Lower leg skin (tissue), 4 donors: Measurements from ENCODE around the gene CCDC110. TPM values are rescaled to one million over a fixed set of nuclear protein-coding genes. Genes with fewer than 3 reads are reported as not detected.

Experiments used
- DNase-seq, 2 donors: peaks; one replicate each; pipeline ENCODE4 v3.0.0-alpha.2; 2019; ENCODE audit warnings: low spot score in 2 of 2
- H3K4me3 ChIP-seq: fragments of 200-600 bp; sonication (generic); 2 replicates; pipeline ENCODE4 v1.5.1; 2017; ENCODE audit warnings: mild to moderate bottlenecking, low read depth; ENCODE audit not compliant: poor library complexity, severe bottlenecking
- POLR2A ChIP-seq, 2 donors: fragments of 450-650 bp; IDR thresholded peaks; one replicate each; pipeline ENCODE4 v1.6.1; 2016 to 2017; ENCODE audit warnings: antibody characterized with exemption in 2 of 2, mild to moderate bottlenecking in 1 of 2, moderate library complexity in 1 of 2
- WGBS, 2 donors: methylation state at CpG; one replicate each; pipeline ENCODE4 v1.1.5; 2018; 5-methylcytosine and 5-hydroxymethylcytosine counted together
- intact Hi-C: fragments of 100-400 bp; cut with DNase I; formaldehyde crosslinking; loops from one replicate; pipeline ENCODE4 v1.15.0; 2023; ENCODE audit warnings: low total_unique reads
- total RNA-seq, 4 donors: library from RNA; depleted of rRNA; stranded (reverse); fragments of >200 nt; gene quantifications; one replicate each; pipeline ENCODE4 v1.1.0, GENCODE V29; 2016
- TF ChIP-seq, protein P1 (sequence below), 3 donors: fragments of 450-650 bp; IDR thresholded peaks; one replicate each; pipeline ENCODE4 v1.5.1; 2016; ENCODE audit warnings: antibody characterized with exemption in 3 of 3, mild to moderate bottlenecking in 3 of 3, moderate library complexity in 2 of 3

Gene CCDC110
- total RNA-seq, 4 donors from 2014 or later, result 0.08 to 0.75 (median 0.61) TPM; not detected in 1

GRCh38 chr4:185506422-185506821, 34.9 kb upstream of the CCDC110 start:
- H3K4me3 ChIP-seq, result no peak overlapping the region
- TF ChIP-seq, protein P1, sequence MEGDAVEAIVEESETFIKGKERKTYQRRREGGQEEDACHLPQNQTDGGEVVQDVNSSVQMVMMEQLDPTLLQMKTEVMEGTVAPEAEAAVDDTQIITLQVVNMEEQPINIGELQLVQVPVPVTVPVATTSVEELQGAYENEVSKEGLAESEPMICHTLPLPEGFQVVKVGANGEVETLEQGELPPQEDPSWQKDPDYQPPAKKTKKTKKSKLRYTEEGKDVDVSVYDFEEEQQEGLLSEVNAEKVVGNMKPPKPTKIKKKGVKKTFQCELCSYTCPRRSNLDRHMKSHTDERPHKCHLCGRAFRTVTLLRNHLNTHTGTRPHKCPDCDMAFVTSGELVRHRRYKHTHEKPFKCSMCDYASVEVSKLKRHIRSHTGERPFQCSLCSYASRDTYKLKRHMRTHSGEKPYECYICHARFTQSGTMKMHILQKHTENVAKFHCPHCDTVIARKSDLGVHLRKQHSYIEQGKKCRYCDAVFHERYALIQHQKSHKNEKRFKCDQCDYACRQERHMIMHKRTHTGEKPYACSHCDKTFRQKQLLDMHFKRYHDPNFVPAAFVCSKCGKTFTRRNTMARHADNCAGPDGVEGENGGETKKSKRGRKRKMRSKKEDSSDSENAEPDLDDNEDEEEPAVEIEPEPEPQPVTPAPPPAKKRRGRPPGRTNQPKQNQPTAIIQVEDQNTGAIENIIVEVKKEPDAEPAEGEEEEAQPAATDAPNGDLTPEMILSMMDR (IDR thresholded peaks at IDR 0.05), result no peak
- TF ChIP-seq POLR2A (IDR thresholded peaks at IDR 0.05), result no peak
- DNase-seq, result no peak
- 94% methylated on average over 20 of the region's 20 CpGs for WGBS, 2 donors
- intact Hi-C loops, result no loop called here

DNA sequence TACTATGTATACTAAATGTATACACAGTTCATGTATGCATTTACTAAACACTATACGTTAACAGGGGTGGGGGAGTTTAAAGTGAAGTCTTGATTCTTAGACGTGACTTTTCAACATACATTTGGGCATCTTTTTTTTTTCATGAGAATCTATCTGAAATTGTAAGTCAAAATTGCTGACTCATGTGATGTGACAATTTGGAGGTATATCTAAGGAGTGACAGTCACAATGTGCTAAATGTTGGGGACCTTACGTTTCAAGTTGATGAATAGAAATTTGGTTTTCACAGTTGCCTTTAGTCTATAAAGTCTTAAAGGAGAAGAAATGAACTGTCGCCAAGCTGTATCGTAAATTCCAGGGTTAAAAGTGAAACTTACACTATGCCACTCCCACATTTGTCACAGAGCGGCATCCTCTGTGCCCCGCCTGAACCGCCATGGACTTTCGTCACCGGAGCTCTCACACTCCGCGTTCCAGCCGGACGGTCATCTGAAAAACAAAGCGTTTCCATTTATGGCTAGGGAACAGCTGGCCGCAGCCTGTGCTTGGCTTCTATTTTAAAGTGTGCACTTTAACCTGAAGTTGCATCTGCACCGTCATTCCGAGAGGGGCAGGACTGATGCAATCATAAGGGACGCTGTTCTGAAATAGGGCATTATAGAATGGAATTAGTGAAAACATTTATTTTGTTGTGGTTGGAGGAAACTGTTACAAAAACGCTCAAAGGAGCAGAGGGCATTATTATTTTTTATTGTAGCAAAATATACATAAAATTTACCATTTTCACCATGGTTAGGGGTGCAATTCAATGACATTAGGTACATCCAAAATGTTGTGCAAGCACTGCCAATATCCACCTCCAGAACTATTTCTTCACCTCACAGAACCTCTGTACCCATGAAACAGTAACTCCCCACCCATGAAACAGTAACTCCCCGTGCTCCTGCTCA, 32.8 kb upstream of the CCDC110 start:
- 78 to 83% methylated on average over 21 of the region's 21 CpGs for WGBS, 2 donors
- H3K4me3 ChIP-seq, result no peak overlapping the region
- DNase-seq, result no peak
- intact Hi-C loops, result no loop called here
- TF ChIP-seq POLR2A (IDR thresholded peaks at IDR 0.05), result no peak
- TF ChIP-seq, protein P1 (IDR thresholded peaks at IDR 0.05), result no peak

- WGBS, 2 donors, result 71 to 83% methylated on average over 11 of the region's 11 CpGs
- intact Hi-C loops, result no loop called here
- no peak for DNase-seq
- no peak overlapping the region for H3K4me3 ChIP-seq
- TF ChIP-seq, protein P1 (IDR thresholded peaks at IDR 0.05), result no peak
- TF ChIP-seq POLR2A (IDR thresholded peaks at IDR 0.05), result no peak
These were observed 30.9 kb upstream of the CCDC110 start for GRCh38 chr4:185502386-185502785.

GRCh38 chr4:185500576-185500975, 29.0 kb upstream of the CCDC110 start:
- TF ChIP-seq, protein P1 (IDR thresholded peaks at IDR 0.05), result no peak
- no peak for TF ChIP-seq POLR2A (IDR thresholded peaks at IDR 0.05)
- H3K4me3 ChIP-seq, result no peak overlapping the region
- intact Hi-C loops, result no loop called here
- 24 to 38% methylated on average over 1 of the region's 1 CpG for WGBS, 2 donors
- no peak for DNase-seq

GRCh38 chr4:185500035-185500434, 28.5 kb upstream of the CCDC110 start:
- 94 to 95% methylated on average over 9 of the region's 9 CpGs for WGBS, 2 donors
- H3K4me3 ChIP-seq, result no peak overlapping the region
- DNase-seq, result no peak
- TF ChIP-seq, protein P1 (IDR thresholded peaks at IDR 0.05), result no peak
- TF ChIP-seq POLR2A (IDR thresholded peaks at IDR 0.05), result no peak
- intact Hi-C loops, result no loop called here
